IMR-90 (cell line): Measurements from ENCODE around the gene ABCF1. TPM values are rescaled to one million over a fixed set of nuclear protein-coding genes. Genes with fewer than 3 reads are reported as not detected.

ENCODE experiments used
- ATAC-seq: fragments of 200-7000 bp; cut with Tn5 transposase; 2 replicates; pipeline ENCODE4 v1.9.1; 2020; ENCODE audit warnings: low read depth, mild to moderate bottlenecking, moderate library complexity
- BruUV-seq: library from RNA; stranded (reverse); fragments of 400-500 nt; replicated peaks from 2 replicates; lab custom pipeline; 2021; lab: Mats Ljungman, UMichigan
- CTCF ChIA-PET: fragments of 300-600 bp; formaldehyde crosslinking; extraction: SDS; loops from one replicate; lab custom pipeline; 2021; ENCODE audit warnings: antibody characterized with exemption; lab: Yijun Ruan, JAX
- POLR2A ChIA-PET: fragments of 300-600 bp; sonication (Branson Sonifier 250); formaldehyde crosslinking; loops from one replicate; lab custom pipeline; 2022; ENCODE audit warnings: antibody characterized with exemption; ENCODE audit not compliant: unreplicated experiment; lab: Charles Lee
- DNase-seq: peaks from one replicate; pipeline ENCODE4 v3.0.0; 2013
- H2AFZ ChIP-seq: replicated peaks from 2 replicates; pipeline ENCODE3; 2013; ENCODE audit warnings: low read length, mild to moderate bottlenecking; ENCODE audit not compliant: poor library complexity
- H2AK5ac ChIP-seq: 2 replicates; pipeline ENCODE4 v1.6.1; 2013; ENCODE audit warnings: low read depth, low read length, inconsistent platforms
- H2AK9ac ChIP-seq: replicated peaks from 2 replicates; pipeline ENCODE3; 2013; ENCODE audit warnings: mild to moderate bottlenecking, low read depth, low read length, moderate library complexity; ENCODE audit not compliant: poor library complexity
- H2BK120ac ChIP-seq: 2 replicates; pipeline ENCODE4 v1.6.1; 2013; ENCODE audit warnings: low read depth, low read length, inconsistent platforms
- H2BK15ac ChIP-seq: 3 replicates; pipeline ENCODE4 v1.6.1; 2013; ENCODE audit warnings: low read depth, low read length, inconsistent platforms
- H2BK20ac ChIP-seq: 2 replicates; pipeline ENCODE4 v1.6.1; 2013; ENCODE audit warnings: low read depth, mild to moderate bottlenecking, inconsistent platforms, low read length, moderate library complexity
- H2BK5ac ChIP-seq: 2 replicates; pipeline ENCODE4 v1.6.1; 2013; ENCODE audit warnings: mild to moderate bottlenecking, low read depth, low read length, inconsistent platforms; ENCODE audit not compliant: poor library complexity, severe bottlenecking
- H3K14ac ChIP-seq: replicated peaks from 2 replicates; pipeline ENCODE4 v1.6.1; 2013; ENCODE audit warnings: low read depth, low read length, inconsistent platforms
- H3K18ac ChIP-seq: 2 replicates; pipeline ENCODE4 v1.6.1; 2013; ENCODE audit warnings: low read depth, low read length, control low read depth
- H3K23ac ChIP-seq: 2 replicates; pipeline ENCODE4 v1.6.1; 2013; ENCODE audit warnings: low read depth, low read length, inconsistent platforms
- H3K27ac ChIP-seq: 2 replicates; pipeline ENCODE4 v1.5.1; 2013; ENCODE audit warnings: mild to moderate bottlenecking, control low read depth, low read length; ENCODE audit not compliant: insufficient read depth
- H3K27me3 ChIP-seq: 2 replicates; pipeline ENCODE4 v1.6.1; 2013; ENCODE audit warnings: low read length; ENCODE audit not compliant: control insufficient read depth, insufficient read depth
- H3K36me3 ChIP-seq: 2 replicates; pipeline ENCODE4 v1.6.1; 2013; ENCODE audit warnings: low read length, mixed read lengths; ENCODE audit not compliant: control insufficient read depth, insufficient read depth
- H3K4ac ChIP-seq: 2 replicates; pipeline ENCODE4 v1.6.1; 2013; ENCODE audit warnings: low read depth, low read length, inconsistent platforms
- H3K4me1 ChIP-seq: 2 replicates; pipeline ENCODE4 v1.6.1; 2013; ENCODE audit warnings: low read length, mixed read lengths; ENCODE audit not compliant: control insufficient read depth, insufficient read depth
- H3K4me2 ChIP-seq: 2 replicates; pipeline ENCODE4 v1.6.1; 2013; ENCODE audit warnings: low read depth, mild to moderate bottlenecking, control low read depth, low read length, moderate library complexity
- H3K4me3 ChIP-seq: 2 replicates; pipeline ENCODE4 v1.5.1; 2013; ENCODE audit warnings: low read depth, mild to moderate bottlenecking, control low read depth, low read length, moderate library complexity; ENCODE audit not compliant: insufficient read depth
- H3K56ac ChIP-seq: 2 replicates; pipeline ENCODE4 v1.6.1; 2013; ENCODE audit warnings: low read length, inconsistent platforms; ENCODE audit not compliant: insufficient read depth; ENCODE audit errors: extremely low read depth
- H3K79me1 ChIP-seq, 2 experiments: 2 replicates each; pipeline ENCODE4 v1.6.1; 2013; ENCODE audit warnings: low read length in 2 of 2, inconsistent platforms in 1 of 2, low read depth in 1 of 2
- H3K9ac ChIP-seq: 2 replicates; pipeline ENCODE4 v1.6.1; 2013; ENCODE audit warnings: low read depth, low read length, control low read depth
- H3K9me1 ChIP-seq: 2 replicates; pipeline ENCODE4 v1.6.1; 2013; ENCODE audit warnings: low read length, inconsistent platforms; ENCODE audit not compliant: insufficient read depth
- H3K9me3 ChIP-seq: 2 replicates; pipeline ENCODE4 v1.6.1; 2013; ENCODE audit warnings: low read length; ENCODE audit not compliant: control insufficient read depth, insufficient read depth
- H4K20me1 ChIP-seq: 2 replicates; pipeline ENCODE4 v1.6.1; 2013; ENCODE audit warnings: low read length, inconsistent platforms; ENCODE audit not compliant: insufficient read depth
- H4K5ac ChIP-seq: 2 replicates; pipeline ENCODE4 v1.6.1; 2013; ENCODE audit warnings: mild to moderate bottlenecking, low read depth, low read length, control low read depth
- H4K8ac ChIP-seq, 2 experiments: 2 replicates each; pipeline ENCODE4 v1.6.1; 2013; ENCODE audit warnings: low read depth in 2 of 2, low read length in 2 of 2, control low read depth in 1 of 2, inconsistent platforms in 1 of 2
- H4K91ac ChIP-seq: 2 replicates; pipeline ENCODE4 v1.6.1; 2013; ENCODE audit warnings: low read depth, low read length, inconsistent platforms; ENCODE audit not compliant: insufficient read depth
- CEBPB ChIP-seq: IDR thresholded peaks from 2 replicates; pipeline ENCODE4 v1.6.1; 2012; ENCODE audit warnings: low read depth, low read length, improper control_type of control experiment
- FOS ChIP-seq: fragments of 150-350 bp; IDR thresholded peaks from 2 replicates; pipeline ENCODE4 v1.6.1; 2016; ENCODE audit warnings: low read depth, low read length
- MAFK ChIP-seq: IDR thresholded peaks from 2 replicates; pipeline ENCODE4 v1.6.1; 2012; ENCODE audit warnings: low read depth, low read length, improper control_type of control experiment
- MAZ ChIP-seq: IDR thresholded peaks from 2 replicates; pipeline ENCODE4 v1.6.1; 2012; ENCODE audit warnings: low read depth, mild to moderate bottlenecking, low read length, improper control_type of control experiment, moderate library complexity, borderline replicate concordance
- NFE2L2 ChIP-seq: fragments of 150-350 bp; IDR thresholded peaks from 2 replicates; pipeline ENCODE4 v1.6.1; 2016; ENCODE audit warnings: low read depth, mild to moderate bottlenecking, low read length
- RCOR1 ChIP-seq: IDR thresholded peaks from 2 replicates; pipeline ENCODE4 v1.6.1; 2012; ENCODE audit warnings: mild to moderate bottlenecking, low read length, improper control_type of control experiment; ENCODE audit not compliant: insufficient replicate concordance
- WGBS, 2 experiments: methylation state at CpG; one replicate each; pipeline versions ENCODE4 v1.1.5 to v1.1.7; 2013; ENCODE audit warnings: missing lambda C conversion rate in 2 of 2; ENCODE audit not compliant: insufficient read length in 1 of 2; ENCODE audit errors: extremely low coverage in 2 of 2; 5-methylcytosine and 5-hydroxymethylcytosine counted together
- dilution Hi-C: fragments of 300-500 bp; cut with HindIII; formaldehyde crosslinking; loops from one replicate; pipeline ENCODE4 v1.14.3; 2018; ENCODE audit warnings: low sequenced_read_pairs; ENCODE audit not compliant: unreplicated experiment
- in situ Hi-C: fragments of 300-500 bp; cut with MboI; formaldehyde crosslinking; loops from 3 replicates; pipeline ENCODE4 v1.14.3; 2019; ENCODE audit warnings: low sequenced_read_pairs, inconsistent platforms, mixed read lengths
- intact Hi-C: fragments of 100-400 bp; cut with micrococcal nuclease; formaldehyde crosslinking; loops from 2 replicates; pipeline ENCODE4 v1.10.0; 2022
- polyA plus RNA-seq, 3 experiments: library from polyadenylated mRNA; depleted of rRNA; stranded (reverse); fragments of >200 nt; gene quantifications; 2 replicates each; pipeline ENCODE4 v1.2.3, GENCODE V29; 2012; ENCODE audit warnings: low replicate concordance in 1 of 3
- total RNA-seq: library from RNA; depleted of rRNA; stranded (reverse); fragments of >200 nt; gene quantifications from 2 replicates; pipeline ENCODE4 v1.2.3, GENCODE V29; 2012
- TF ChIP-seq, protein P1 (sequence below): fragments of 150-350 bp; IDR thresholded peaks from 2 replicates; pipeline ENCODE4 v1.6.1; 2017; ENCODE audit warnings: mild to moderate bottlenecking, antibody characterized with exemption, low read length, low read depth
- TF ChIP-seq, protein P2 (sequence below): fragments of 150-350 bp; IDR thresholded peaks from 2 replicates; pipeline ENCODE4 v1.6.1; 2016; ENCODE audit warnings: low read depth, mild to moderate bottlenecking, low read length, moderate library complexity, borderline replicate concordance
- TF ChIP-seq, protein P3 (sequence below): conservative IDR thresholded peaks from 2 replicates; pipeline ENCODE4 v1.5.1; 2012; ENCODE audit warnings: mild to moderate bottlenecking, low read depth, low read length, improper control_type of control experiment

Gene ABCF1
- total and polyA plus RNA-seq, 2 of the 4 experiments (the other 2 are of a cell fraction): 39.1 to 48.6 TPM

DNA sequence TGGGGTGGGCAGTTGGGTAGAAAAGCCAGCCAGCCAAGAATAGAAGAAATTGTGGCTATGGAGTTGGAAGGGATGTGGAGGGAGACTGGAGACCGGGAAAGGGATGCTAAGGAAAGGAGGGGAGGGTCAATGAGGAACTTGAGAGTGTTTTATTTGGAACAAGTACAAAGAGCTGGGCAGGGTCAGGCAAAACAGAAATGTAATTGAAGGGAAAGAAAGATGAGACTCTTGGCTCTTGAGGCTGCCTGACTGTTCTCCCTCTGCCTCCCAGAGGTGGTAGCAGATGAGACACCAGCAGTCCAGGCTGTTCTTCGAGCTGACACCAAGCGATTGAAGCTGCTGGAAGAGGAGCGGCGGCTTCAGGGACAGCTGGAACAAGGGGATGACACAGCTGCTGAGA, 12.7 kb downstream of the ABCF1 start:
- Histone ChIP-seq H4K5ac (no peak overlapping the region), H3K27ac (no peak overlapping the region), H4K8ac (no peak overlapping the region), H3K36me3 (peaks cover 69% of the 10 kb centered on the region), H3K18ac (no peak overlapping the region), H3K14ac (no peak overlapping the region), H3K23ac (no peak overlapping the region), H2AK5ac (no peak overlapping the region), H3K4me1 (no peaks in the 10 kb centered on the region), H2BK5ac (no peak overlapping the region), H4K20me1 (no peaks in the 10 kb centered on the region), H3K9ac (no peak overlapping the region), H3K4me3 (no peak overlapping the region), H2AK9ac (no peak overlapping the region), H3K9me1 (no peaks in the 10 kb centered on the region), H2BK20ac (no peak overlapping the region), H2BK15ac (no peak overlapping the region), H3K9me3 (no peaks in the 10 kb centered on the region), H3K27me3 (no peaks in the 10 kb centered on the region), H3K79me1 (peaks cover 2 to 10% of the 10 kb centered on the region in 2 experiments; a peak in 2 of 4 replicates), H2AFZ (no peak overlapping the region), H3K4ac (no peak overlapping the region), H3K56ac (no peak overlapping the region), H3K4me2 (no peak overlapping the region), H4K91ac (no peak overlapping the region), H2BK120ac (no peak overlapping the region)
- TF ChIP-seq CEBPB: no peak
- TF ChIP-seq, protein P1, sequence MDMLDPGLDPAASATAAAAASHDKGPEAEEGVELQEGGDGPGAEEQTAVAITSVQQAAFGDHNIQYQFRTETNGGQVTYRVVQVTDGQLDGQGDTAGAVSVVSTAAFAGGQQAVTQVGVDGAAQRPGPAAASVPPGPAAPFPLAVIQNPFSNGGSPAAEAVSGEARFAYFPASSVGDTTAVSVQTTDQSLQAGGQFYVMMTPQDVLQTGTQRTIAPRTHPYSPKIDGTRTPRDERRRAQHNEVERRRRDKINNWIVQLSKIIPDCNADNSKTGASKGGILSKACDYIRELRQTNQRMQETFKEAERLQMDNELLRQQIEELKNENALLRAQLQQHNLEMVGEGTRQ: no peak
- no peak for TF ChIP-seq NFE2L2
- TF ChIP-seq FOS: no peak
- TF ChIP-seq, protein P2, sequence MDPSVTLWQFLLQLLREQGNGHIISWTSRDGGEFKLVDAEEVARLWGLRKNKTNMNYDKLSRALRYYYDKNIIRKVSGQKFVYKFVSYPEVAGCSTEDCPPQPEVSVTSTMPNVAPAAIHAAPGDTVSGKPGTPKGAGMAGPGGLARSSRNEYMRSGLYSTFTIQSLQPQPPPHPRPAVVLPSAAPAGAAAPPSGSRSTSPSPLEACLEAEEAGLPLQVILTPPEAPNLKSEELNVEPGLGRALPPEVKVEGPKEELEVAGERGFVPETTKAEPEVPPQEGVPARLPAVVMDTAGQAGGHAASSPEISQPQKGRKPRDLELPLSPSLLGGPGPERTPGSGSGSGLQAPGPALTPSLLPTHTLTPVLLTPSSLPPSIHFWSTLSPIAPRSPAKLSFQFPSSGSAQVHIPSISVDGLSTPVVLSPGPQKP: no peak
- TF ChIP-seq, protein P3, sequence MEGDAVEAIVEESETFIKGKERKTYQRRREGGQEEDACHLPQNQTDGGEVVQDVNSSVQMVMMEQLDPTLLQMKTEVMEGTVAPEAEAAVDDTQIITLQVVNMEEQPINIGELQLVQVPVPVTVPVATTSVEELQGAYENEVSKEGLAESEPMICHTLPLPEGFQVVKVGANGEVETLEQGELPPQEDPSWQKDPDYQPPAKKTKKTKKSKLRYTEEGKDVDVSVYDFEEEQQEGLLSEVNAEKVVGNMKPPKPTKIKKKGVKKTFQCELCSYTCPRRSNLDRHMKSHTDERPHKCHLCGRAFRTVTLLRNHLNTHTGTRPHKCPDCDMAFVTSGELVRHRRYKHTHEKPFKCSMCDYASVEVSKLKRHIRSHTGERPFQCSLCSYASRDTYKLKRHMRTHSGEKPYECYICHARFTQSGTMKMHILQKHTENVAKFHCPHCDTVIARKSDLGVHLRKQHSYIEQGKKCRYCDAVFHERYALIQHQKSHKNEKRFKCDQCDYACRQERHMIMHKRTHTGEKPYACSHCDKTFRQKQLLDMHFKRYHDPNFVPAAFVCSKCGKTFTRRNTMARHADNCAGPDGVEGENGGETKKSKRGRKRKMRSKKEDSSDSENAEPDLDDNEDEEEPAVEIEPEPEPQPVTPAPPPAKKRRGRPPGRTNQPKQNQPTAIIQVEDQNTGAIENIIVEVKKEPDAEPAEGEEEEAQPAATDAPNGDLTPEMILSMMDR: no peak
- TF ChIP-seq MAZ: no peak
- TF ChIP-seq RCOR1: no peak
- TF ChIP-seq MAFK: no peak
- in situ Hi-C loops (no loop called here), dilution Hi-C loops (no loop called here), intact Hi-C loops (no loop called here)
- ATAC-seq: no peak
- 73% methylated on average over 3 of the region's 5 CpGs; no CpG with 5 or more reads in 1 of the 2 experiments for WGBS, 2 experiments
- POLR2A ChIA-PET: no interaction called here
- no peak for DNase-seq
- no TSS peak for BruUV-seq
- CTCF ChIA-PET: interaction anchor here (2.2 kb wide), 1 partner anchor 13 kb away, joined by 6 read pairs; no protein-coding TSS in a partner anchor
